ENCODE measurements around the gene PROM1. TPM values are rescaled to one million over a fixed set of nuclear protein-coding genes. Genes with fewer than 3 reads are reported as not detected.

The PROM1 gene
- total and polyA plus RNA-seq, 11 donors, result 1.5 to 30.5 (median 6.0) TPM

- TF ChIP-seq POLR2A (IDR thresholded peaks at IDR 0.05), result no peak
- no peak for TF ChIP-seq CTCF (IDR thresholded peaks at IDR 0.05)
- H3K4me3 ChIP-seq, result no peak overlapping the region
- no peak overlapping the region for H3K27ac ChIP-seq
- 86 to 98% (median 92%) methylated on average over 8 of the region's 8 CpGs for WGBS, 4 donors
- peaks cover 0 to 26% (median 0%) of the 10 kb centered on the region in 9 donors for H3K36me3 ChIP-seq
- intact Hi-C loops (cut with DNase I), result no loop called here
- H3K9me3 ChIP-seq, result no peaks in the 10 kb centered on the region
- no peak for ATAC-seq
- H3K4me1 ChIP-seq, result peaks cover 0 to 32% (median 5%) of the 10 kb centered on the region in 12 donors
- H3K27me3 ChIP-seq, result no peaks in the 10 kb centered on the region
- no peak for DNase-seq
These were observed 65.7 kb downstream of the PROM1 start for GRCh38 chr4:16018061-16018676.

- peaks cover 0 to 36% (median 0%) of the 10 kb centered on the region in 9 donors for H3K36me3 ChIP-seq
- DNase-seq (no peak), ATAC-seq (no peak)
- no peak for TF ChIP-seq POLR2A (IDR thresholded peaks at IDR 0.05)
- no peak for TF ChIP-seq CTCF (IDR thresholded peaks at IDR 0.05)
- intact Hi-C loops (cut with DNase I), result no loop called here
- H3K4me3 ChIP-seq, result no peak overlapping the region
- no peak overlapping the region for H3K27ac ChIP-seq
- no peaks in the 10 kb centered on the region for H3K9me3 ChIP-seq
- H3K4me1 ChIP-seq, result peaks cover 0 to 25% (median 3%) of the 10 kb centered on the region in 12 donors
- H3K27me3 ChIP-seq, result no peaks in the 10 kb centered on the region
- 57 to 68% (median 66%) methylated on average over 2 of the region's 2 CpGs for WGBS, 4 donors
These were observed 67.3 kb downstream of the PROM1 start for GRCh38 chr4:16016536-16016935.

GRCh38 chr4:16011173-16011572 is 72.7 kb downstream of the PROM1 start:
- WGBS, 4 donors, result 86 to 93% (median 88%) methylated on average over 5 to 6 of the region's 6 CpGs
- ATAC-seq (no peak), DNase-seq (no peak)
- Histone ChIP-seq H3K4me1 (no peaks in the 10 kb centered on the region), H3K4me3 (no peak overlapping the region), H3K27ac (no peak overlapping the region), H3K27me3 (no peaks in the 10 kb centered on the region), H3K36me3 (peaks cover 0 to 53% (median 0%) of the 10 kb centered on the region in 9 donors), H3K9me3 (no peaks in the 10 kb centered on the region)
- TF ChIP-seq POLR2A (IDR thresholded peaks at IDR 0.05) (no peak), CTCF (IDR thresholded peaks at IDR 0.05) (no peak)
- intact Hi-C loops (cut with DNase I), result no loop called here

GRCh38 chr4:16009153-16009552 is 74.7 kb downstream of the PROM1 start:
- 88 to 95% (median 90%) methylated on average over 4 of the region's 4 CpGs for WGBS, 4 donors
- Histone ChIP-seq H3K27me3 (no peaks in the 10 kb centered on the region), H3K4me1 (no peaks in the 10 kb centered on the region), H3K27ac (no peak overlapping the region), H3K4me3 (no peak overlapping the region), H3K36me3 (peaks cover 0 to 60% (median 0%) of the 10 kb centered on the region in 9 donors), H3K9me3 (no peaks in the 10 kb centered on the region)
- TF ChIP-seq POLR2A (IDR thresholded peaks at IDR 0.05), result no peak
- intact Hi-C loops (cut with DNase I), result loop anchor here in 2 of 10 donors (10.0 kb wide), 3 partner anchors 204 to 534 kb away; no protein-coding TSS in a partner anchor
- DNase-seq (no peak), ATAC-seq (no peak)

Measured in heart left ventricle (tissue), 16 donors.